SK-N-SH treated with all-trans-retinoic acid at 6 μM for 48 hours (cell line): ENCODE results near the gene SMARCA2.

Experiments used
- ISL1 ChIP-seq: fragments of 250-450 bp; sonication (Bioruptor Pico); IDR thresholded peaks from 2 replicates; pipeline ENCODE4 v2.1.2; 2022; ENCODE audit warnings: mild to moderate bottlenecking, moderate library complexity
- OSR1 ChIP-seq: fragments of 250-450 bp; sonication (Bioruptor Pico); IDR thresholded peaks from 2 replicates; pipeline ENCODE4 v1.8.0; 2022; ENCODE audit warnings: moderate library complexity, mild to moderate bottlenecking, inconsistent platforms
- ZC3H10 ChIP-seq: fragments of 250-450 bp; sonication (Bioruptor Pico); IDR thresholded peaks from 2 replicates; pipeline ENCODE4 v1.5.1; 2021; ENCODE audit warnings: mild to moderate bottlenecking, moderate library complexity
- ZNF70 ChIP-seq: fragments of 450-650 bp; formaldehyde crosslinking; IDR thresholded peaks from 2 replicates; pipeline ENCODE4 v1.5.0; 2020; ENCODE audit warnings: mild to moderate bottlenecking, moderate library complexity
- TF ChIP-seq, protein P1 (sequence below): fragments of 250-450 bp; sonication (Bioruptor Pico); IDR thresholded peaks from 2 replicates; pipeline ENCODE4 v1.8.0; 2020; ENCODE audit warnings: mild to moderate bottlenecking, moderate library complexity, borderline replicate concordance

DNA sequence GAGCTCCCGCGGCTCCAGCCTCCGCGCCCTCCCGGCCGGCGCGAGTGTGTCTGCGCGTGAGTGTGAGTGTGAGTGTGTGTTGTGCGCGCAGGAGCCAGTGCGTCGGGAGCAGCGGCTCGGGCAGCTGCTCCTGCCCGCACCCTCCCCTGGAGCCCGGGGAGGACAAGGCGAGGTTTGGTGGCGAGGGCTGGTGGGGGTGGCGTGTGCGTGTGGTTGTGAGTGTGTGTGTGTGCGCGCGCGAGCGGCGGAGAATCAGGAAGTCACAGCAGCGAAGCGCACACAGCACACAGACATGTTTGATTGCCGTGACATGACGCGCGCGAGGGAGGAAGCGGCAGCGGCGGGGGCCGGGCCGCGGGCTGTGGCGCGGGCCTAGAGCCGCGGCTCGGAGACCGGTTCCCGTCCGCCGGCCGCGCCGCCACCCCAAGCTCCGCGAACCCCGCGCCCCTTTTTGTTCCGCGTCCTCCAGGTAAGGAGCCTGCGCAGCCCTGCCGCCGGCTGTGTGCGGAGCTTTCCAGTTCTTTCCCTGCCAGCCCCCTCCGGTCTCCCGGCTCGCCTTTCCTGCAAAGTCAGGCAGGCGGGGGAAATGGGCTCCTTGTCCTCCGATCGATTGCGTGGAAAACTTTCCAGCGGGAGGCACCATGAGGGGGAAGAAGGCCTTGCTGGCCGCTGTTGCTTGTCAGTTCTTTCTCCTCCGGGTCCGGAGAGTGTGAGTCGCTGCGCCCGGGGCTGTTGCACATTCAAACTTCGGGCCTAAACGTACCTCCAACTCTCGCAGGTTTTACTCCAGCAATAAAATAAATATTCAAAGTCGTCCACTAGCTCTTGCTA lies 2.4 kb downstream of the SMARCA2 start:
- no peak for TF ChIP-seq ZC3H10 (CRISPR knock-in tag)
- TF ChIP-seq, protein P1, sequence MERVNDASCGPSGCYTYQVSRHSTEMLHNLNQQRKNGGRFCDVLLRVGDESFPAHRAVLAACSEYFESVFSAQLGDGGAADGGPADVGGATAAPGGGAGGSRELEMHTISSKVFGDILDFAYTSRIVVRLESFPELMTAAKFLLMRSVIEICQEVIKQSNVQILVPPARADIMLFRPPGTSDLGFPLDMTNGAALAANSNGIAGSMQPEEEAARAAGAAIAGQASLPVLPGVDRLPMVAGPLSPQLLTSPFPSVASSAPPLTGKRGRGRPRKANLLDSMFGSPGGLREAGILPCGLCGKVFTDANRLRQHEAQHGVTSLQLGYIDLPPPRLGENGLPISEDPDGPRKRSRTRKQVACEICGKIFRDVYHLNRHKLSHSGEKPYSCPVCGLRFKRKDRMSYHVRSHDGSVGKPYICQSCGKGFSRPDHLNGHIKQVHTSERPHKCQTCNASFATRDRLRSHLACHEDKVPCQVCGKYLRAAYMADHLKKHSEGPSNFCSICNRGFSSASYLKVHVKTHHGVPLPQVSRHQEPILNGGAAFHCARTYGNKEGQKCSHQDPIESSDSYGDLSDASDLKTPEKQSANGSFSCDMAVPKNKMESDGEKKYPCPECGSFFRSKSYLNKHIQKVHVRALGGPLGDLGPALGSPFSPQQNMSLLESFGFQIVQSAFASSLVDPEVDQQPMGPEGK: no peak
- TF ChIP-seq OSR1: no peak
- no peak for TF ChIP-seq ISL1 (CRISPR knock-in tag)
- TF ChIP-seq ZNF70: no peak
